ENCODE results near the gene CRACR2A. TPM values are rescaled to one million over a fixed set of nuclear protein-coding genes. Genes with fewer than 3 reads are reported as not detected.

Gene CRACR2A
- total and polyA plus RNA-seq, 2 of the 13 experiments (the other 11 are each of a cell fraction or from before 2014, with no cell fraction given): 0.09 to 0.20 TPM

- no peaks in the 10 kb centered on the region for H4K20me1 ChIP-seq (ENCODE audit: insufficient read depth, low read length)
- no peak overlapping the region for H3K9ac ChIP-seq (ENCODE audit: insufficient read depth, low read depth, low read length)
- TF ChIP-seq ARNT2 (CRISPR knock-in tag; IDR thresholded peaks at IDR 0.05; ENCODE audit: low read depth) (no peak), ZNF644 (CRISPR knock-in tag; IDR thresholded peaks at IDR 0.05; ENCODE audit: low read depth) (no peak), ZNF598 (CRISPR knock-in tag; IDR thresholded peaks at IDR 0.05; ENCODE audit: borderline replicate concordance) (no peak), MED8 (CRISPR knock-in tag; IDR thresholded peaks at IDR 0.05; ENCODE audit: insufficient replicate concordance) (no peak), KDM6A (CRISPR knock-in tag; IDR thresholded peaks at IDR 0.05; ENCODE audit: low read depth) (no peak), ZSCAN5A (CRISPR knock-in tag; IDR thresholded peaks at IDR 0.05; ENCODE audit: borderline replicate concordance) (no peak), ZBTB43 (CRISPR knock-in tag; conservative IDR thresholded peaks at IDR 0.05) (no peak), FOXA3 (CRISPR knock-in tag; IDR thresholded peaks at IDR 0.05) (no peak), TOE1 (CRISPR knock-in tag; IDR thresholded peaks at IDR 0.05) (no peak), NPAS2 (CRISPR knock-in tag; IDR thresholded peaks at IDR 0.05; ENCODE audit: borderline replicate concordance) (no peak), ZNF567 (CRISPR knock-in tag; IDR thresholded peaks at IDR 0.05; ENCODE audit: borderline replicate concordance) (no peak), ATF7-NPFF (CRISPR knock-in tag; IDR thresholded peaks at IDR 0.05; ENCODE audit: low read depth) (no peak), ZSCAN12 (CRISPR knock-in tag; IDR thresholded peaks at IDR 0.05) (no peak), ZBTB38 (CRISPR knock-in tag; IDR thresholded peaks at IDR 0.05) (no peak), MATR3 (CRISPR knock-in tag; IDR thresholded peaks at IDR 0.05) (no peak), ZFP90 (CRISPR knock-in tag; IDR thresholded peaks at IDR 0.05; ENCODE audit: borderline replicate concordance) (no peak)
- POLR2A ChIA-PET: no interaction called here
- no peak for ATAC-seq
- no peak overlapping the region for H3K27ac ChIP-seq (ENCODE audit: extremely low read length, insufficient read depth, low read length)
- no peaks in the 10 kb centered on the region for H3K36me3 ChIP-seq (replicated peaks in 1 of 2; ENCODE audit: control insufficient read depth in 1 of 2, insufficient read depth in 2 of 2, low read length in 2 of 2)
- in situ Hi-C loops (cut with HindIII; ENCODE audit: extremely low pct_ligation_motif_present, low pct_unique_long_range_greater_than_20kb): no loop called here
- CTCF ChIA-PET (ENCODE audit: low intra/inter-chr PET ratio, low total read pairs): no interaction called here
- H3K4me1 ChIP-seq (ENCODE audit: insufficient read depth, low read length): no peaks in the 10 kb centered on the region
- peaks cover 2 to 43% of the 10 kb centered on the region in 2 experiments; a peak in 4 of 5 replicates for H3K27me3 ChIP-seq (ENCODE audit: control insufficient read depth in 1 of 2, insufficient read depth in 2 of 2, low read length in 2 of 2)
- H3K4me3 ChIP-seq (replicated peaks in 1 of 3; ENCODE audit: insufficient read depth in 1 of 3, low read depth in 2 of 3, low read length in 3 of 3): no peak overlapping the region
- BruUV-seq (replicated peaks): no TSS peak
- WGBS (ENCODE audit: low lambda C conversion rate): 20% methylated on average over 4 of the region's 4 CpGs
- H3K4me2 ChIP-seq (ENCODE audit: low read depth, low read length): no peak overlapping the region
- no peaks in the 10 kb centered on the region for H3K9me3 ChIP-seq (ENCODE audit: low read length)
- no peak overlapping the region for H2AFZ ChIP-seq (ENCODE audit: low read length)
- no peaks in the 10 kb centered on the region for H3K79me2 ChIP-seq (ENCODE audit: insufficient read depth, low read length)
- intact Hi-C loops (cut with micrococcal nuclease; ENCODE audit: unreplicated experiment): no loop called here
- no peak for FAIRE-seq
- no peak for DNase-seq (ENCODE audit: low spot score)
Measured at GRCh38 chr12:3607821-3608220, 145.1 kb downstream of the CRACR2A start.

Data from HepG2 (cell line).